K562 (cell line): ENCODE results near the gene AGPAT1. TPM values are rescaled to one million over a fixed set of nuclear protein-coding genes. Genes with fewer than 3 reads are reported as not detected.

Experiments
- ARNT ChIP-seq, 2 experiments: fragments of 450-650 bp; IDR thresholded peaks; 2 replicates each; pipeline ENCODE4 v1.6.1; 2016; ENCODE audit warnings: mild to moderate bottlenecking in 1 of 2
- BRF1 ChIP-seq: IDR thresholded peaks from 3 replicates; pipeline ENCODE4 v1.6.1; 2011; ENCODE audit warnings: borderline replicate concordance, mild to moderate bottlenecking; ENCODE audit not compliant: insufficient read length; ENCODE audit errors: extremely low read depth
- CBFA2T2 ChIP-seq: fragments of 450-650 bp; conservative IDR thresholded peaks from 2 replicates; pipeline ENCODE4 v1.6.1; 2017; ENCODE audit warnings: mild to moderate bottlenecking
- CEBPB ChIP-seq: fragments of 450-650 bp; IDR thresholded peaks from 2 replicates; pipeline ENCODE4 v1.6.1; 2016; ENCODE audit warnings: missing genetic modification characterization, missing compliant biosample characterization
- CREBBP ChIP-seq: IDR thresholded peaks from one replicate; pipeline ENCODE4 v1.6.1; 2012; ENCODE audit warnings: low read depth, mild to moderate bottlenecking, control low read depth, inconsistent platforms, low read length
- CREM ChIP-seq: IDR thresholded peaks from 2 replicates; pipeline ENCODE4 v1.6.1; 2014; ENCODE audit warnings: antibody characterized with exemption, low read depth
- ETV6 ChIP-seq, 3 experiments: fragments of 150-350 bp in 1 of 3; sonication (generic) in 1 of 3; formaldehyde crosslinking in 1 of 3; IDR thresholded peaks; 2 replicates each; pipeline versions ENCODE4 v1.6.1 to v1.8.0; 2014 to 2022; ENCODE audit warnings: borderline replicate concordance in 2 of 3, low read depth in 2 of 3, antibody characterized with exemption in 1 of 3, low read length in 1 of 3, mild to moderate bottlenecking in 1 of 3, missing genetic modification reagents in 1 of 3
- FOSL1 ChIP-seq: fragments of 200-800 bp; sonication (Bioruptor generic); conservative IDR thresholded peaks from 2 replicates; pipeline ENCODE4 v1.6.1; 2016; ENCODE audit warnings: missing genetic modification characterization, missing compliant biosample characterization
- FOXA3 ChIP-seq, 2 experiments: fragments of 450-650 bp in 1 of 2; sonication (generic) in 1 of 2; formaldehyde crosslinking; IDR thresholded peaks in 1 of 2; conservative IDR thresholded peaks in 1 of 2; 2 replicates each; pipeline versions ENCODE4 v1.4.0 to v1.8.0; 2020 to 2022; ENCODE audit warnings: mild to moderate bottlenecking in 2 of 2, missing genetic modification reagents in 1 of 2
- FOXM1 ChIP-seq, 2 experiments: fragments of 450-650 bp in 1 of 2; sonication (generic) in 1 of 2; formaldehyde crosslinking in 1 of 2; IDR thresholded peaks; 2 replicates each; pipeline versions ENCODE4 v1.6.1 to v1.9.0; 2017 to 2022; ENCODE audit warnings: low read depth in 2 of 2, mild to moderate bottlenecking in 2 of 2, missing genetic modification reagents in 1 of 2, moderate library complexity in 1 of 2
- GTF2A2 ChIP-seq: IDR thresholded peaks from 2 replicates; pipeline ENCODE4 v1.6.1; 2016; ENCODE audit warnings: mild to moderate bottlenecking, missing genetic modification characterization, missing compliant biosample characterization
- HLTF ChIP-seq: fragments of 450-650 bp; IDR thresholded peaks from 2 replicates; pipeline ENCODE4 v1.6.1; 2016
- KDM4B ChIP-seq, 2 experiments: fragments of 450-650 bp in 1 of 2; sonication (generic) in 1 of 2; IDR thresholded peaks; 2 replicates each; pipeline ENCODE4 v1.6.1; 2016 to 2017; ENCODE audit warnings: borderline replicate concordance in 2 of 2, antibody characterized with exemption in 1 of 2, low read depth in 1 of 2, mild to moderate bottlenecking in 1 of 2
- MITF ChIP-seq: IDR thresholded peaks from 2 replicates; pipeline ENCODE4 v1.6.1; 2014; ENCODE audit warnings: antibody characterized with exemption
- SMC3 ChIP-seq: conservative IDR thresholded peaks from 2 replicates; pipeline ENCODE4 v1.6.1; 2011; ENCODE audit warnings: low read depth, low read length, improper control_type of control experiment; ENCODE audit not compliant: insufficient read depth
- SUPT5H ChIP-seq: fragments of 450-650 bp; IDR thresholded peaks from 2 replicates; pipeline ENCODE4 v1.6.1; 2016
- TEAD2 ChIP-seq: fragments of 450-650 bp; IDR thresholded peaks from 2 replicates; pipeline ENCODE4 v1.6.1; 2016; ENCODE audit warnings: missing genetic modification characterization, control low read depth, missing compliant biosample characterization
- ZBTB2 ChIP-seq: fragments of 450-650 bp; IDR thresholded peaks from 2 replicates; pipeline ENCODE4 v1.6.1; 2016; ENCODE audit warnings: antibody characterized with exemption
- ZFP36 ChIP-seq: fragments of 150-350 bp; IDR thresholded peaks from 2 replicates; pipeline ENCODE4 v1.6.1; 2018; ENCODE audit warnings: low read length, low read depth; ENCODE audit not compliant: partially characterized antibody
- ZMIZ1 ChIP-seq, 2 experiments: fragments of 150-350 bp in 1 of 2; IDR thresholded peaks; 2 replicates each; pipeline ENCODE4 v1.6.1; 2012 to 2016; ENCODE audit warnings: low read depth in 2 of 2, low read length in 2 of 2, mild to moderate bottlenecking in 1 of 2, moderate library complexity in 1 of 2
- ZNF184 ChIP-seq: sonication (generic); formaldehyde crosslinking; IDR thresholded peaks from 2 replicates; pipeline ENCODE4 v1.5.0; 2020; ENCODE audit warnings: missing genetic modification reagents
- ZNF324 ChIP-seq: fragments of 250-450 bp; sonication (Bioruptor Pico); IDR thresholded peaks from 2 replicates; pipeline ENCODE4 v1.4.0; 2020; ENCODE audit warnings: mild to moderate bottlenecking
- ZNF583 ChIP-seq: fragments of 250-450 bp; sonication (Bioruptor Pico); IDR thresholded peaks from 2 replicates; pipeline ENCODE4 v1.4.0; 2020
- polyA plus RNA-seq, 8 experiments: library from polyadenylated mRNA; depleted of rRNA in 4 of 8; stranded (reverse) in 5 of 8; unstranded in 3 of 8; fragments of >200 nt; fragmentation: Nextera tagmentation in 2 of 8; fragmentation: Illumina TruSeq in 1 of 8; extraction: Ambion mirVana in 2 of 8; extraction: Trizol in 1 of 8; gene quantifications; 2 replicates each; pipeline versions ENCODE4 v1.2.1 to v1.2.3, GENCODE V29; 2011 to 2014; ENCODE audit warnings: inconsistent platforms in 1 of 8, missing spikeins in 1 of 8
- total RNA-seq, 7 experiments: library from RNA; depleted of rRNA in 6 of 7; stranded (reverse); fragments of >200 nt in 6 of 7; fragmentation: Illumina TruSeq in 2 of 7; extraction: Trizol in 2 of 7; gene quantifications; 2 replicates each; pipeline versions ENCODE4 v1.2.1 to v1.2.3, GENCODE V29; 2011 to 2021; ENCODE audit warnings: low replicate concordance in 1 of 7

AGPAT1 gene
- total and polyA plus RNA-seq, 9 of the 15 experiments (the other 6 are each of a cell fraction or from before 2014, with no cell fraction given) = 37.9 to 176 (median 69.4) TPM

GRCh38 chr6:32154514-32155161 is 21.2 kb downstream of the AGPAT1 start (continued):
- TF ChIP-seq CEBPB (tag) = no peak
- peak; percentile 30; the same call in 1 of the 2 replicates for TF ChIP-seq FOSL1 (tag)
- no peak for TF ChIP-seq ZNF324
- TF ChIP-seq ETV6 (IDR thresholded peaks at IDR 0.05; ENCODE audit: borderline replicate concordance in 1 of 2, low read depth in 2 of 2, low read length in 1 of 2) = no peak
- no peak for TF ChIP-seq ETV6 (CRISPR knock-in tag; IDR thresholded peaks at IDR 0.05; ENCODE audit: borderline replicate concordance)
- peak; percentile 27; the same call in 1 of the 2 replicates for TF ChIP-seq SUPT5H
- no peak for TF ChIP-seq GTF2A2 (tag)
- no peak for TF ChIP-seq ZNF583 (CRISPR knock-in tag)
- no peak for TF ChIP-seq BRF1
- peak in 1 of 2 experiments; percentile 16; a peak in 1 of 4 replicates for TF ChIP-seq ZMIZ1 (IDR thresholded peaks at IDR 0.05; ENCODE audit: low read depth in 2 of 2, low read length in 2 of 2)
- TF ChIP-seq KDM4B (IDR thresholded peaks at IDR 0.05; ENCODE audit: borderline replicate concordance in 2 of 2, low read depth in 1 of 2) = no peak
- TF ChIP-seq ZFP36 = no peak
- no peak for TF ChIP-seq CREBBP
- TF ChIP-seq MITF = 0 out of 2 replicates have a peak, but pooled peaks have one; percentile 33
- no peak for TF ChIP-seq TEAD2 (tag)
- no peak for TF ChIP-seq CREM
- TF ChIP-seq ARNT (IDR thresholded peaks at IDR 0.05) = no peak
- TF ChIP-seq SMC3 = peak; percentile 72; the same call in 1 of the 2 replicates
- TF ChIP-seq CBFA2T2 = peak; percentile 53
- TF ChIP-seq ZNF184 (CRISPR knock-in tag) = no peak
- TF ChIP-seq ZBTB2 = no peak
- TF ChIP-seq FOXM1 (IDR thresholded peaks at IDR 0.05; ENCODE audit: low read depth) = no peak
- TF ChIP-seq FOXM1 (CRISPR knock-in tag; IDR thresholded peaks at IDR 0.05; ENCODE audit: low read depth) = peak; percentile 74; the same call in 1 of the 2 replicates
- no peak for TF ChIP-seq FOXA3 (CRISPR knock-in tag; conservative IDR thresholded peaks at IDR 0.05 in 1 of 2, IDR thresholded peaks at IDR 0.05 in 1 of 2)
- peak; percentile 12 for TF ChIP-seq HLTF
